ENCODE data around the gene C3orf52. TPM values are rescaled to one million over a fixed set of nuclear protein-coding genes. Genes with fewer than 3 reads are reported as not detected.

C3orf52 gene
- total RNA-seq, 1 donor from 2014 or later, result 24.3 TPM

GRCh38 chr3:112136959-112137693, 50.9 kb downstream of the C3orf52 start:
- no peak for DNase-seq (ENCODE audit: low spot score)

- no peak for DNase-seq (ENCODE audit: low spot score)
Measured at GRCh38 chr3:112137781-112138180, 51.6 kb downstream of the C3orf52 start.

- no peak for DNase-seq (ENCODE audit: low spot score)
Measured at GRCh38 chr3:112138219-112138969, 52.2 kb downstream of the C3orf52 start.

- no peak for DNase-seq (ENCODE audit: low spot score)
Measured at GRCh38 chr3:112140584-112140983, 54.4 kb downstream of the C3orf52 start.

GRCh38 chr3:112141293-112141692, 55.1 kb downstream of the C3orf52 start:
- no peak for DNase-seq (ENCODE audit: low spot score)

GRCh38 chr3:112143251-112143650, 57.1 kb downstream of the C3orf52 start:
- no peak for DNase-seq (ENCODE audit: low spot score)

GRCh38 chr3:112143689-112144088, 57.5 kb downstream of the C3orf52 start:
- DNase-seq (ENCODE audit: low spot score), result no peak

- no peak for DNase-seq (ENCODE audit: low spot score)
Measured at GRCh38 chr3:112149136-112149535, 62.9 kb downstream of the C3orf52 start.

GRCh38 chr3:112167758-112168157, 81.6 kb downstream of the C3orf52 start:
- DNase-seq (ENCODE audit: low spot score), result no peak

Other genes with a start within 250 kb of the C3orf52 start
- 36.4 TPM for gene PHLDB2, start 227.1 kb upstream of the C3orf52 start, total RNA-seq
- 34.2 TPM for gene ABHD10, start 107.4 kb upstream of the C3orf52 start, total RNA-seq
- not detected for gene TAGLN3, start 87.5 kb upstream of the C3orf52 start, total RNA-seq
- 0.12 TPM for gene TMPRSS7, start 51.7 kb upstream of the C3orf52 start, total RNA-seq
- 0.37 TPM for gene GCSAM, start 46.9 kb downstream of the C3orf52 start, total RNA-seq
- gene SLC9C1, start 207.8 kb downstream of the C3orf52 start, total RNA-seq, result 0.46 TPM
- 10.5 TPM for gene CD200, start 246.8 kb downstream of the C3orf52 start, total RNA-seq